Thyroid gland (tissue), 4 donors: ENCODE measurements around the gene POLR1B. TPM values are rescaled to one million over a fixed set of nuclear protein-coding genes. Genes with fewer than 3 reads are reported as not detected.

Source experiments
- DNase-seq, 2 donors: peaks; one replicate each; pipeline ENCODE4 v3.0.0-alpha.2; 2019
- H3K27ac ChIP-seq, 3 donors: fragments of 200-600 bp; sonication (generic); 1 replicate in 2 of 3; 2 replicates in 1 of 3; pipeline ENCODE4 v1.5.1; 2016 to 2019; ENCODE audit warnings: mild to moderate bottlenecking in 1 of 3, moderate library complexity in 1 of 3
- H3K27me3 ChIP-seq: fragments of 200-600 bp; sonication (generic); one replicate; pipeline ENCODE4 v1.5.1; 2019
- H3K36me3 ChIP-seq, 2 donors: fragments of 200-600 bp; sonication (generic); one replicate each; pipeline ENCODE4 v1.5.1; 2016 to 2019
- H3K4me1 ChIP-seq, 2 donors: fragments of 200-600 bp; sonication (generic); one replicate each; pipeline ENCODE4 v1.5.1; 2017 to 2019
- H3K4me3 ChIP-seq, 3 donors: fragments of 200-600 bp; sonication (generic); replicated peaks in 1 of 3; 1 replicate in 2 of 3; 2 replicates in 1 of 3; pipeline ENCODE4 v1.5.1; 2016; ENCODE audit warnings: mild to moderate bottlenecking in 1 of 3
- H3K9me3 ChIP-seq: fragments of 200-600 bp; sonication (generic); one replicate; pipeline ENCODE4 v1.5.1; 2017
- POLR2A ChIP-seq, 2 donors: fragments of 450-650 bp; IDR thresholded peaks; one replicate each; pipeline ENCODE4 v1.6.1; 2017; ENCODE audit warnings: antibody characterized with exemption in 2 of 2, mild to moderate bottlenecking in 2 of 2, moderate library complexity in 1 of 2
- WGBS, 2 donors: methylation state at CpG; one replicate each; pipeline ENCODE4 v1.1.5; 2017; 5-methylcytosine and 5-hydroxymethylcytosine counted together
- intact Hi-C: fragments of 100-400 bp; cut with DNase I; formaldehyde crosslinking; loops from one replicate; pipeline ENCODE4 v1.15.1; 2023
- total RNA-seq, 4 donors: library from RNA; depleted of rRNA; stranded (reverse); fragments of >200 nt; gene quantifications; one replicate each; pipeline ENCODE4 v1.2.3, GENCODE V29; 2016
- TF ChIP-seq, protein P1 (sequence below), 6 experiments: fragments of 200-600 bp in 3 of 6; fragments of 450-650 bp in 3 of 6; sonication (generic) in 3 of 6; IDR thresholded peaks; one replicate each; pipeline ENCODE4 v1.5.1; 2016 to 2019; ENCODE audit warnings: antibody characterized with exemption in 6 of 6, mild to moderate bottlenecking in 2 of 6, inconsistent platforms in 1 of 6, moderate library complexity in 1 of 6

Gene POLR1B
- total RNA-seq, 4 donors from 2014 or later = 18.5 to 27.4 (median 23.2) TPM

DNA sequence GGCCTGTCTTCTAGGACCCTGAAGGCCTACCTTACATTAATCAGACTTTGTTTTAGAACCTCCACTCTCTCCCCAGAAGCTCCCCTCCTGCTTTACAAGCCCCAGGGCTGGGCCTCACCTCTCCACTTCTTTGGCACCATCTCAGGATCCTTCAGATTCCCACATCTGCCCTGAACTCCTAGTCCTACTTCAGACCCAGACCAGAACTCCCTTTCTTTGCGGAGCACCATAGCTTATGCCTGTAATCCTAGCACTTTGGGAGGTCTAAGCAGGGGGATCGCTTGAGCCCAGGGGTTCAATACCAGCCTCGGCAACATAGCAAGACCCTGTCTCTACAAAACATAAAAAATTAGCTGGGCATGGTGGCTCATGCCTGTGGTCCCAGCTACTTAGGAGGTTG is 43.1 kb downstream of the POLR1B start:
- peak overlapping the region in 1 of 3 donors; percentile 64 for H3K4me3 ChIP-seq

DNA sequence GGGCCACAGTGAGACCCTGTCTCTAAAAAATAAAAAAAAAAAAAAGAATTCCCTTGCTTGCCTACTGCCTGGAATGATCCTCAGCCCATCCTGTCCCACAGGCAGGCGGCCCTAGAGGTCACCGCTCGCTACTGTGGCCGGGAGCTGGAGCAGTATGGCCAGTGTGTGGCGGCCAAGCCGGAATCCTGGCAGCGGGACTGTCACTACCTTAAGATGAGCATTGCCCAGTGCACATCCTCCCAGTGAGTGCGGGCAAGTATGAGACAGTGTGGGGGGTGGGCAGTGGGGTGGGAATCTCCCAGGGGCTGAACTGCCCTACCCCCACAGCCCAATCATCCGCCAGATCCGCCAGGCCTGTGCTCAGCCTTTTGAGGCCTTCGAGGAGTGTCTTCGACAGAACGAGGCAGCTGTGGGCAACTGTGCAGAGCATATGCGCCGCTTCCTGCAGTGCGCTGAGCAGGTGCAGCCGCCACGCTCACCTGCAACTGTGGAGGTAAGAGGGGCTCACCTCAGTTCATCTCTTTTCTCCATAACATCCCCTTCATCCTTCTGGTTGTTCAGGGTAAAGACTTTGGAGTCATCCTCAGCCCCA is 43.7 kb downstream of the POLR1B start:
- TF ChIP-seq, protein P1, sequence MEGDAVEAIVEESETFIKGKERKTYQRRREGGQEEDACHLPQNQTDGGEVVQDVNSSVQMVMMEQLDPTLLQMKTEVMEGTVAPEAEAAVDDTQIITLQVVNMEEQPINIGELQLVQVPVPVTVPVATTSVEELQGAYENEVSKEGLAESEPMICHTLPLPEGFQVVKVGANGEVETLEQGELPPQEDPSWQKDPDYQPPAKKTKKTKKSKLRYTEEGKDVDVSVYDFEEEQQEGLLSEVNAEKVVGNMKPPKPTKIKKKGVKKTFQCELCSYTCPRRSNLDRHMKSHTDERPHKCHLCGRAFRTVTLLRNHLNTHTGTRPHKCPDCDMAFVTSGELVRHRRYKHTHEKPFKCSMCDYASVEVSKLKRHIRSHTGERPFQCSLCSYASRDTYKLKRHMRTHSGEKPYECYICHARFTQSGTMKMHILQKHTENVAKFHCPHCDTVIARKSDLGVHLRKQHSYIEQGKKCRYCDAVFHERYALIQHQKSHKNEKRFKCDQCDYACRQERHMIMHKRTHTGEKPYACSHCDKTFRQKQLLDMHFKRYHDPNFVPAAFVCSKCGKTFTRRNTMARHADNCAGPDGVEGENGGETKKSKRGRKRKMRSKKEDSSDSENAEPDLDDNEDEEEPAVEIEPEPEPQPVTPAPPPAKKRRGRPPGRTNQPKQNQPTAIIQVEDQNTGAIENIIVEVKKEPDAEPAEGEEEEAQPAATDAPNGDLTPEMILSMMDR (IDR thresholded peaks at IDR 0.05) = no peak
- TF ChIP-seq POLR2A (IDR thresholded peaks at IDR 0.05) = no peak

More for the DNA sequence above, 43.1 kb downstream of the POLR1B start:
- 100% methylated on average over 3 of the region's 3 CpGs for WGBS, 2 donors
- DNase-seq = no peak
- H3K4me1 ChIP-seq = peaks cover 15 to 18% of the 10 kb centered on the region in 2 donors
- H3K27ac ChIP-seq = peak overlapping the region in 1 of 3 donors; percentile 96
- intact Hi-C loops = loop anchor here (5.0 kb wide), 1 partner anchor 103 kb away; the partner anchor contains the start of gene TTL
- no peaks in the 10 kb centered on the region for H3K27me3 ChIP-seq
- H3K9me3 ChIP-seq = no peaks in the 10 kb centered on the region
- H3K36me3 ChIP-seq = peaks cover 0 to 11% of the 10 kb centered on the region in 2 donors
- TF ChIP-seq, protein P1 (IDR thresholded peaks at IDR 0.05) = no peak
- TF ChIP-seq POLR2A (IDR thresholded peaks at IDR 0.05) = no peak

DNA sequence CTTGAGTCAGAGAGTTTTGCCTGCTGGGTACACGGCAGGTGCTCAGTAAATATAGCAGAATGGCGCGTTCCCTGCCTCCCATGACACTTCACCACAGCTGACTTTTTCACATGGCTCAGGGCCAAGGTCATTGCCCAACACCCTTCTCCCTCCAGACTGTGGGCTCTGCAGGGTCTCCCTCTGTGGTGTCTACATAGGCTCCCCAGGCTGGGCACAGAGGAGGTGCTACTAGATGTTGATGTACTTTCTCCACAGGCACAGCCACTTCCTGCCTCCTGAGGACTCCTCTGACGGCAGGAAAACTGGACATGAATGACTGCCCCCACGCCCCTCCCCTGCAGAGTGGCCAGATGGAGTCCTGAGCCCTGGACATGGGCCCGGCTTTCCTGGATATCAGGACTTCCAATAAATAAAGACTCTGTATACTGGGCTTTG is 46.4 kb downstream of the POLR1B start:
- peak in 1 of 2 donors; percentile 39 for DNase-seq
- Histone ChIP-seq H3K27me3 (no peaks in the 10 kb centered on the region), H3K36me3 (peaks cover 0 to 11% of the 10 kb centered on the region in 2 donors), H3K4me1 (peaks cover 9 to 13% of the 10 kb centered on the region in 2 donors), H3K4me3 (no peak overlapping the region), H3K9me3 (no peaks in the 10 kb centered on the region), H3K27ac (no peak overlapping the region)
- TF ChIP-seq, protein P1 (IDR thresholded peaks at IDR 0.05) = no peak
- TF ChIP-seq POLR2A (IDR thresholded peaks at IDR 0.05) = no peak
- WGBS, 2 donors = 75 to 80% methylated on average over 6 of the region's 6 CpGs
- intact Hi-C loops = loop anchor here (5.0 kb wide), 1 partner anchor 106 kb away; the partner anchor contains the start of gene TTL

More for the DNA sequence above, 43.7 kb downstream of the POLR1B start:
- no peaks in the 10 kb centered on the region for H3K27me3 ChIP-seq
- WGBS, 2 donors = 97% methylated on average over 14 to 18 of the region's 18 CpGs
- DNase-seq = no peak
- no peak overlapping the region for H3K4me3 ChIP-seq
- no peaks in the 10 kb centered on the region for H3K9me3 ChIP-seq
- H3K27ac ChIP-seq = no peak overlapping the region
- intact Hi-C loops = loop anchor here (5.0 kb wide), 1 partner anchor 104 kb away; the partner anchor contains the start of gene TTL
- peaks cover 0 to 11% of the 10 kb centered on the region in 2 donors for H3K36me3 ChIP-seq
- peaks cover 15 to 18% of the 10 kb centered on the region in 2 donors for H3K4me1 ChIP-seq

DNA sequence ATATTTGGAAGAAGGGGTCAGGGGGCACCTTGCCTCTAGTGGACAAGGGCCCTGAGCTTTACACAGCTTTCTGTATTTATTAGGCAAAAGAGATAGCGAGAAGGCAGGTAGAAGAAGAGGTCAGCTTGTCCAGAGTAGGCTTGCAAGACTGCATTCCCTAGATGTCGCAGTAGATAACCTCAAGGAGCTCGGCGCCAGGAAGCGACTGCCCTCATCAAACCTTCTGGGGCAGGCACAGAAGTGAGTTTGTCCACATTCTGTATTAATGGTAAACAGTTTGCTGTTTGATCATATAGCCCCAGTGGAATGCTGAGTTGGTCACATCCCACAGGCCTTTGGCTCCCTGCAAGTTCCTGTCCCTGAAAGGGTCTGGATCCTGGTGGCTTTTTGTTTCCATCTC is 49.1 kb downstream of the POLR1B start:
- no peak for DNase-seq
- TF ChIP-seq, protein P1 (IDR thresholded peaks at IDR 0.05) = no peak
- TF ChIP-seq POLR2A (IDR thresholded peaks at IDR 0.05) = no peak
- Histone ChIP-seq H3K27me3 (no peaks in the 10 kb centered on the region), H3K4me3 (no peak overlapping the region), H3K36me3 (peaks cover 0 to 11% of the 10 kb centered on the region in 2 donors), H3K9me3 (no peaks in the 10 kb centered on the region), H3K27ac (no peak overlapping the region), H3K4me1 (no peaks in the 10 kb centered on the region)
- intact Hi-C loops = no loop called here
- WGBS, 2 donors = 72 to 84% methylated on average over 5 of the region's 5 CpGs

DNA sequence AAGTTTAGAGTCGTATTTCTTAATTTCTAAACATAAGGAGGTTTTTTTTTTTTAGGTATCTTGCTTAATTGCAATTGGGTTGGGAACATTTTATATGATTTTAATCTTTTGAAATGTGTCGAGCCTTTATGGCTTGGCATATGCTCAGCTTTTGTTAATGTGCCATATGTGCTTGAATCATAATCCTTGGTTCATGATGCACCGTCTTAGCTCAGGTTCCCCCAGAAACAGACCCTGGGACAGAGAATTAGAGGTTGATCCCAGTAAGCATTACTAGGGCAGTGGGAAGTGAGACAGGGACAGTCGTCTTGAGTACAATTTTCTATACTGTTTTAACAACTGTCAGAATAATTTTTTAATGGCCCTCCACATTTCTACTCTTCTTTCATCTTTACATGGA is 51.5 kb downstream of the POLR1B start:
- H3K27ac ChIP-seq = no peak overlapping the region
- H3K4me3 ChIP-seq = no peak overlapping the region
- no peaks in the 10 kb centered on the region for H3K9me3 ChIP-seq
- DNase-seq = no peak
- TF ChIP-seq, protein P1 (IDR thresholded peaks at IDR 0.05) = no peak
- TF ChIP-seq POLR2A (IDR thresholded peaks at IDR 0.05) = no peak
- no peaks in the 10 kb centered on the region for H3K4me1 ChIP-seq
- intact Hi-C loops = no loop called here
- H3K36me3 ChIP-seq = no peaks in the 10 kb centered on the region
- 92 to 95% methylated on average over 4 of the region's 4 CpGs for WGBS, 2 donors
- no peaks in the 10 kb centered on the region for H3K27me3 ChIP-seq
